Measurements from ENCODE around the gene GJB4.

GJB4 gene

GRCh38 chr1:34779962-34780361, 20.4 kb downstream of the GJB4 start:
- no peak for DNase-seq

- no peak for DNase-seq
These were observed 21.0 kb downstream of the GJB4 start for GRCh38 chr1:34780528-34780927.

- DNase-seq, result no peak
These were observed 21.7 kb downstream of the GJB4 start, which contains the start of gene GJB3 for GRCh38 chr1:34781071-34781843. GJB3 (plus strand) TSS chr1:34781214; CDS start chr1:34784763, 3,549 bp downstream.

- DNase-seq, result no peak
These were observed 22.4 kb downstream of the GJB4 start for GRCh38 chr1:34781844-34782391.

- peak; percentile 21 for DNase-seq
These were observed 25.2 kb downstream of the GJB4 start for GRCh38 chr1:34784751-34785221.

- DNase-seq, result peak; percentile 16
These were observed 25.8 kb downstream of the GJB4 start for GRCh38 chr1:34785231-34785874.

GRCh38 chr1:34785875-34786470, 26.4 kb downstream of the GJB4 start:
- no peak for DNase-seq

- DNase-seq, result peak; percentile 82
These were observed 27.2 kb downstream of the GJB4 start for GRCh38 chr1:34786521-34787325.

GRCh38 chr1:34787461-34788420, 28.2 kb downstream of the GJB4 start:
- peak; percentile 49 for DNase-seq

GRCh38 chr1:34790985-34791384, 31.4 kb downstream of the GJB4 start:
- DNase-seq, result no peak

GRCh38 chr1:34792424-34792823, 32.9 kb downstream of the GJB4 start:
- DNase-seq, result no peak

- no peak for DNase-seq
These were observed 33.6 kb downstream of the GJB4 start, which contains the start of gene GJA4 for GRCh38 chr1:34792868-34793727. GJA4 (plus strand) TSS chr1:34792999; CDS start chr1:34794214, 1,215 bp downstream.

GRCh38 chr1:34794001-34794789, 34.7 kb downstream of the GJB4 start:
- DNase-seq, result peak; percentile 18

GRCh38 chr1:34794790-34795180, 35.2 kb downstream of the GJB4 start:
- DNase-seq, result no peak

GRCh38 chr1:34795916-34796315, 36.4 kb downstream of the GJB4 start:
- DNase-seq, result no peak

GRCh38 chr1:34796990-34797389, 37.5 kb downstream of the GJB4 start:
- no peak for DNase-seq

- no peak for DNase-seq
These were observed 40.7 kb downstream of the GJB4 start for GRCh38 chr1:34800214-34800613.

GRCh38 chr1:34803770-34804169, 44.2 kb downstream of the GJB4 start:
- DNase-seq, result no peak

- no peak for DNase-seq
These were observed 46.9 kb downstream of the GJB4 start for GRCh38 chr1:34806396-34806795.

Data from RPMI8226 (cell line).